HG03103 (cell line): ENCODE measurements around the gene CPPED1.

Experiments
- ATAC-seq: cut with Tn5 transposase; IDR thresholded peaks from one replicate; pipeline ENCODE4 v1.9.1; 2021; ENCODE audit warnings: low read depth; ENCODE audit not compliant: unreplicated experiment

Gene CPPED1

GRCh38 chr16:12742741-12743140 is 60.9 kb downstream of the CPPED1 start:
- no peak for ATAC-seq

GRCh38 chr16:12740986-12741610 is 62.6 kb downstream of the CPPED1 start:
- no peak for ATAC-seq

GRCh38 chr16:12739738-12740137 is 63.9 kb downstream of the CPPED1 start:
- ATAC-seq = no peak

- no peak for ATAC-seq
Measured at GRCh38 chr16:12737563-12737962, 66.1 kb downstream of the CPPED1 start.

GRCh38 chr16:12735805-12736204 is 67.9 kb downstream of the CPPED1 start:
- no peak for ATAC-seq

GRCh38 chr16:12732600-12732999 is 71.1 kb downstream of the CPPED1 start:
- ATAC-seq = no peak

GRCh38 chr16:12729448-12729847 is 74.2 kb downstream of the CPPED1 start:
- ATAC-seq = no peak

GRCh38 chr16:12728469-12728868 is 75.2 kb downstream of the CPPED1 start:
- no peak for ATAC-seq

- ATAC-seq = no peak
Measured at GRCh38 chr16:12724226-12724625, 79.5 kb downstream of the CPPED1 start.

- no peak for ATAC-seq
Measured at GRCh38 chr16:12723681-12724080, 80.0 kb downstream of the CPPED1 start.

GRCh38 chr16:12721841-12722421 is 81.8 kb downstream of the CPPED1 start:
- no peak for ATAC-seq

GRCh38 chr16:12719972-12720371 is 83.7 kb downstream of the CPPED1 start:
- ATAC-seq = no peak

GRCh38 chr16:12716658-12717057 is 87.0 kb downstream of the CPPED1 start:
- no peak for ATAC-seq

- no peak for ATAC-seq
Measured at GRCh38 chr16:12709807-12710206, 93.9 kb downstream of the CPPED1 start.

GRCh38 chr16:12708266-12708665 is 95.4 kb downstream of the CPPED1 start:
- ATAC-seq = no peak

- no peak for ATAC-seq
Measured at GRCh38 chr16:12706628-12707027, 97.1 kb downstream of the CPPED1 start.

- ATAC-seq = no peak
Measured at GRCh38 chr16:12704492-12705111, 99.1 kb downstream of the CPPED1 start.

GRCh38 chr16:12703935-12704334 is 99.8 kb downstream of the CPPED1 start:
- ATAC-seq = no peak

GRCh38 chr16:12700161-12700560 is 103.5 kb downstream of the CPPED1 start:
- no peak for ATAC-seq

GRCh38 chr16:12699161-12699560 is 104.5 kb downstream of the CPPED1 start:
- no peak for ATAC-seq

- no peak for ATAC-seq
Measured at GRCh38 chr16:12697437-12697836, 106.2 kb downstream of the CPPED1 start.

- ATAC-seq = no peak
Measured at GRCh38 chr16:12695454-12695853, 108.2 kb downstream of the CPPED1 start.
